ENCODE data around the gene ZNRF1.

- TF ChIP-seq ZBTB8A (CRISPR knock-in tag; IDR thresholded peaks at IDR 0.05; ENCODE audit: borderline replicate concordance, low read depth) = no peak
- TF ChIP-seq CHD2 (IDR thresholded peaks at IDR 0.05; ENCODE audit: low read depth, low read length) = no peak
- no peak for TF ChIP-seq HOMEZ (CRISPR knock-in tag; IDR thresholded peaks at IDR 0.05; ENCODE audit: low read depth)
- no peak for TF ChIP-seq CTCF (CRISPR knock-in tag; IDR thresholded peaks at IDR 0.05)
Measured at GRCh38 chr16:75000481-75001081, 1.8 kb downstream of the ZNRF1 start.

Measured in HepG2 (cell line).